ENCODE results near the gene TAF4.

The TAF4 gene

DNA sequence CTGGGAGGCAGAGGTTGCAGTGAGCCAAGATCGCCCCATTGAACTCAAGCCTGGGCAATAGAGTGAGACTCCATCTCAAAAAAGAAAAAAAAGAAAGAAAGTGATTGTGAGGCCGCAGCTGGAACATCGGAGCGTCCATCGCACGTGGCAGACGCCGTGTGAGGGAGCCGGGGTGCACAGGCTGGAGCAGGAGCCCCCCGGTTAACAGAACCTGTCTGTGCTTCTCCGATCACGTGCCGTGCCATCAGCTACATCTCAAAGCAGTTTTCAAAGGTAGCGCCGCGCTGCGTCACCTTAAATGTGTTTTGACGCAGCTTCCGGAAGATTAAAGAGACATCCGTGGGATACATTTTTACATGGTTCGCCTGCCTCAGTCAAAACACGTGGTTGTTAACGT, 138.9 kb downstream of the TAF4 start:
- no peak for DNase-seq

DNA sequence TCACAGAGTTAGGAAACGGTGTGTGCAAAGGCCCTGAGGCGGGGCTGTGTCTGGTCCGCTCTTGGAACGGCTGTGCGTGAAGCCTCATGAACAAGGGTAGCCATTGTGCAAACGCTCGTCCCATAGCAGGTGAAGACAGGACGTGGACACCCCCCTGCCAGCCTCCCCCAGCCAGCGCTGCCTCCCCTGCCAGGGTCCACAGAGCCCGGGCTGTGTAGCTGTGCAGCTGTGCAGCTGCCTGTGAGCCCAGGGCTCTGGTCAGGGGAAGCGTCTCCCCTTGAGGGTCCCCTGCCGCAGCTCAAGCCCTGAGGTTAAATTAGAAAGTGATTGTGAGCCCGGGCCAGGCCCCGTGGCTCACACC, 139.4 kb downstream of the TAF4 start:
- DNase-seq: no peak

DNA sequence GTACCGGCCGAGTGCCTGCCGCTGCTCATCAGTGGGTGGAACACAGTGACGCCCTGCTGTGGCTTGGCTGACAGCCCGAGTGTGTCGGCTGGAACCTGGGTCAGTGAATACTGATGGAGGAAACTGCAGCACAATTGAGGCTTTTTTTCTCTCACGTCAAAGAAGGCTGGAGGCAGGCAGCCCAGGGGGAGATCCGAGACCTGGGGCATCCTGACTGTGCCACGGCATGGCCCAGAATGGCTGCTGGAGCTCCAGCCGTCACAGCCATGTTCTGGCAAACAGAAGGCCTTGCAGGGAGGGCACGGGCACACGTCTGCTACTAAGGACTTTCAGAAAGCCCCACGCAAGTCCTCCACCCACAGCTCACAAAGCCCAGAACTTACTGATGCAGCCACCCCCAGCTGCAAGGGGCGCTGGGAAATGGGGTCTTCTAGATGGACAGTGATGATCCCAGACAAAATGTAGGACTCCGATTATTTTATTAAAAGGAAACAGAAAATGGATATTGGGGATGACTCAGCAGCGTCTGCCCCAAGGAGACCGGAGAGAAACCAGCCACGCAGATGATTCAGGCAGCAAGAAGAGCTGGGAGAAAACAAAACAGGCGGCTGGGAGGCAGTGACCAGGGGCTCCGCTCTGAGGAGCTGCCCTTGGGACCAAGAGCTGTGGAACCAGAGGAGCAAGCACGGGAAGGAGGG, 140.0 kb downstream of the TAF4 start:
- DNase-seq: no peak

DNA sequence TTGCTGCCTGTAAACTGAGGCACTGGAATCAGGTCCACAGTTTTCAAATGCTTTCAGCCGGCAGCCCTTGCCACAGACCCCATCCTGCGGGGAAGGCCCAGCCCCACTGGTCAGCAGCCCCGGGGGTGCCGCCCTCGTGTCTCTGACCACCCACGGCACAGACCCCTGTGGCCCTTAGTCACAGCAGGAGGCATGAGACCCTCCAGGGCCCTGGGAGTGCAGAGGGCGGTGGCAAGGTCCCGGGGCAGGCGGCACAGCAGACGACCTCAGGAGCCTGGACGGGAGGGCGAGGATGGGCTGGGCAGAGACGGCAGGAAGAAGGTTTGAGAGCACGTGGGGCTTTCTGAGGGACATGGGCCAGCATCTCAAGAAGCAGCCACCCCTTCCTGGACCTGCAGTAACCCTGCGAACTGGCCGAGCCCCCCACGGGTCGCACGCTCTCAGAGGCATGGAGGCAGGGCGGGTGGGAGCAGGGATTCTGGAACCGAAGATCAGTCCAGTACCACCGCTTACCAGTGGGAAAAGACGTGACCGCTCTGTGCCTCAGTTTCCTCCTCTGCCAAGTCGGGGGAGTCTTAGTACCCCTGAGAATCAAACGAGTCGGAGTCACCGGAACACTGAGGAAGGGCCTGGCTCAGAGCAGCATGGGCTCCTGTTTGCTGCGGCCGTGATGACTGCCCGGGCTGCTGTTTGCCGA, 140.7 kb downstream of the TAF4 start:
- no peak for DNase-seq

Measured in activated CD4-positive, CD25-positive, alpha-beta regulatory T cell (primary cell).